Measurements from ENCODE around the gene HECTD1. TPM values are rescaled to one million over a fixed set of nuclear protein-coding genes. Genes with fewer than 3 reads are reported as not detected.
A peak's percentile ranks its signal among the peaks of the same experiment; 100 is the strongest.

Gene HECTD1
- total RNA-seq, 4 donors from 2014 or later: 356 to 453 (median 420) TPM

- no peak for DNase-seq
- Histone ChIP-seq H3K4me3 (peak overlapping the region; percentile 83 to 90 (median 88)), H3K27me3 (no peaks in the 10 kb centered on the region), H3K27ac (peak overlapping the region; percentile 96 to 99 (median 99)), H3K4me1 (peaks cover 18 to 26% of the 10 kb centered on the region in 2 donors), H3K36me3 (no peaks in the 10 kb centered on the region), H3K9me3 (no peaks in the 10 kb centered on the region)
- no peak for ATAC-seq
- in situ Hi-C loops (cut with MboI; ENCODE audit: low sequenced_read_pairs in 4 of 4) (loop anchor here in 3 of 4 donors (5.0 to 25.0 kb wide), 3 partner anchors 129 to 149 kb away; no protein-coding TSS in a partner anchor), intact Hi-C loops (cut with DNase I; ENCODE audit: low total_unique reads) (loop anchor here (2.0 to 10.0 kb wide), 5 partner anchors 116 to 869 kb away; partner anchors contain the start of genes ARHGAP5 and HEATR5A)
- no peak for TF ChIP-seq POLR2A (IDR thresholded peaks at IDR 0.05)
- no peak for TF ChIP-seq CTCF (IDR thresholded peaks at IDR 0.05 in 4 of 5, conservative IDR thresholded peaks at IDR 0.05 in 1 of 5)
Observed at GRCh38 chr14:31208546-31209424, 1.2 kb upstream of the HECTD1 start.

GRCh38 chr14:31207287-31207754 lies 272 bp downstream of the HECTD1 start:
- in situ Hi-C loops (cut with MboI; ENCODE audit: low sequenced_read_pairs in 4 of 4): loop anchor here in 3 of 4 donors (5.0 to 25.0 kb wide), 3 partner anchors 130 to 150 kb away; no protein-coding TSS in a partner anchor
- H3K36me3 ChIP-seq: peaks cover 0 to 13% of the 10 kb centered on the region in 2 donors
- TF ChIP-seq CTCF (IDR thresholded peaks at IDR 0.05 in 4 of 5, conservative IDR thresholded peaks at IDR 0.05 in 1 of 5) (no peak), POLR2A (IDR thresholded peaks at IDR 0.05) (peak; percentile 74 to 80)
- H3K9me3 ChIP-seq: no peaks in the 10 kb centered on the region
- peak overlapping the region; percentile 83 to 90 (median 88) for H3K4me3 ChIP-seq
- peak; percentile 91 to 92 for DNase-seq
- H3K27ac ChIP-seq: peak overlapping the region; percentile 96 to 99 (median 99)
- H3K27me3 ChIP-seq: no peaks in the 10 kb centered on the region
- ATAC-seq: peak; percentile 40 to 57
- H3K4me1 ChIP-seq: peaks cover 23 to 38% of the 10 kb centered on the region in 2 donors
- intact Hi-C loops (cut with DNase I; ENCODE audit: low total_unique reads): loop anchor here (1.0 to 10.0 kb wide), 8 partner anchors 21 to 870 kb away; partner anchors contain the start of genes ARHGAP5 and STRN3

- Histone ChIP-seq H3K9me3 (no peaks in the 10 kb centered on the region), H3K4me1 (peaks cover 26 to 43% of the 10 kb centered on the region in 2 donors), H3K27ac (peak overlapping the region; percentile 96 to 99 (median 99)), H3K27me3 (no peaks in the 10 kb centered on the region), H3K4me3 (peak overlapping the region; percentile 83 to 90 (median 88)), H3K36me3 (peaks cover 0 to 14% of the 10 kb centered on the region in 2 donors)
- intact Hi-C loops (cut with DNase I; ENCODE audit: low total_unique reads) (loop anchor here (1.0 to 10.0 kb wide), 8 partner anchors 22 to 871 kb away; partner anchors contain the start of genes ARHGAP5 and STRN3), in situ Hi-C loops (cut with MboI; ENCODE audit: low sequenced_read_pairs in 4 of 4) (loop anchor here in 3 of 4 donors (5.0 to 25.0 kb wide), 3 partner anchors 131 to 151 kb away; no protein-coding TSS in a partner anchor)
- peak; percentile 19 to 24 for ATAC-seq
- DNase-seq: peak in 1 of 2 donors; percentile 41
- TF ChIP-seq CTCF (IDR thresholded peaks at IDR 0.05 in 4 of 5, conservative IDR thresholded peaks at IDR 0.05 in 1 of 5) (no peak), POLR2A (IDR thresholded peaks at IDR 0.05) (no peak)
Observed at GRCh38 chr14:31206536-31207286, 882 bp downstream of the HECTD1 start.
